HG02571 (cell line): ENCODE data around the gene RHBDF1.

ENCODE experiments used
- ATAC-seq: cut with Tn5 transposase; IDR thresholded peaks from one replicate; pipeline ENCODE4 v1.9.1; 2021; ENCODE audit warnings: mild to moderate bottlenecking, moderate library complexity; ENCODE audit not compliant: unreplicated experiment

Gene RHBDF1, protein sequence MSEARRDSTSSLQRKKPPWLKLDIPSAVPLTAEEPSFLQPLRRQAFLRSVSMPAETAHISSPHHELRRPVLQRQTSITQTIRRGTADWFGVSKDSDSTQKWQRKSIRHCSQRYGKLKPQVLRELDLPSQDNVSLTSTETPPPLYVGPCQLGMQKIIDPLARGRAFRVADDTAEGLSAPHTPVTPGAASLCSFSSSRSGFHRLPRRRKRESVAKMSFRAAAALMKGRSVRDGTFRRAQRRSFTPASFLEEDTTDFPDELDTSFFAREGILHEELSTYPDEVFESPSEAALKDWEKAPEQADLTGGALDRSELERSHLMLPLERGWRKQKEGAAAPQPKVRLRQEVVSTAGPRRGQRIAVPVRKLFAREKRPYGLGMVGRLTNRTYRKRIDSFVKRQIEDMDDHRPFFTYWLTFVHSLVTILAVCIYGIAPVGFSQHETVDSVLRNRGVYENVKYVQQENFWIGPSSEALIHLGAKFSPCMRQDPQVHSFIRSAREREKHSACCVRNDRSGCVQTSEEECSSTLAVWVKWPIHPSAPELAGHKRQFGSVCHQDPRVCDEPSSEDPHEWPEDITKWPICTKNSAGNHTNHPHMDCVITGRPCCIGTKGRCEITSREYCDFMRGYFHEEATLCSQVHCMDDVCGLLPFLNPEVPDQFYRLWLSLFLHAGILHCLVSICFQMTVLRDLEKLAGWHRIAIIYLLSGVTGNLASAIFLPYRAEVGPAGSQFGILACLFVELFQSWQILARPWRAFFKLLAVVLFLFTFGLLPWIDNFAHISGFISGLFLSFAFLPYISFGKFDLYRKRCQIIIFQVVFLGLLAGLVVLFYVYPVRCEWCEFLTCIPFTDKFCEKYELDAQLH

DNA sequence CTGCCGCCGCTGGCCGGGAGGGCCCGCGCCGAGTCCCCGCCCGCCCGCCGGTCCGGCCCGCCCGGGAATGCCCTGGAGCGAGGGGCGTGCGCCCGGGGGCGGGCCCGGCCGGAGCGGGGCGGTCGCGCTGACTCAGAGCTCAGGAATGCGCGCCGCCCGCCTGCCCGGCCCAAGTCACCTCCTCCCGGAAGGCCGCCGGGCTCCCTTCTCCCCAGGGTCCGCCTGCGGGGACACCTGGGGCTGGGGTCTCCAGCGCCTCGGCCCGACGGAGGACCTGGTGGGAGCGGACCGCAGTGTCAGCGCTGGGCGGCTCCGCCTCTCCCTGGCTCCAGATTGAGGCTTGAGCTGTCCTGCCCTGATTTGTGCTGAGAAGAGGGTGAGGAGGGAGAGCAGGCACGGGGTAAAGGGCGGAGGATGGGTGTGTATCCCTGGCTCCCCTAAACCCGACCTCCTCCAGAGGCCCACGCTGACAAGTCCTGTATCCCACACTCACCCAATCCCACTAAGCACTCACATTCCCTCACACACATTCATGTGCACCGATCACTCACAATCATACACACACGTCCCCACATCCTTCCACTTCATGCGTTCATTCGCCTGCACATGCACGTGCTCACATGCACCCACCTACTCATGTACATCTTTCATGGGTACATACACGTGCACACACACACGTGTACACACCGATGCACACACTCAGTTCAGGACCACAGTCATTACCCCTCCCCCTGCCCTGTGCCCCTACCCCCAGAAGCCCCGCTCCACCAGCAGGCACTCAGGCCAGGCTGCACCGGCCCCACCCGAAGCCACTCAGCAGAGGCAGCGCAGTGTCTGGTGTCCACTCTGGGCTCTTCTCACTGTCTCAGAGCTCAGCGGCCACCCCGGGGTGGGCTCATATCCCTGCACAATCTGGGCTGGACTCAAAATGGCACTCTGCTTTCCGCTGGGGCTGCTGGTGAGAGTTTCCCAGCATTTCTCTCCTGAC is at the start of gene RHBDF1:
TSS of gene RHBDF1 (minus strand) at position 71 of the 988 bp plus-strand sequence. CDS start 7,616 bp downstream, outside the sequence.
- ATAC-seq, result no peak

DNA sequence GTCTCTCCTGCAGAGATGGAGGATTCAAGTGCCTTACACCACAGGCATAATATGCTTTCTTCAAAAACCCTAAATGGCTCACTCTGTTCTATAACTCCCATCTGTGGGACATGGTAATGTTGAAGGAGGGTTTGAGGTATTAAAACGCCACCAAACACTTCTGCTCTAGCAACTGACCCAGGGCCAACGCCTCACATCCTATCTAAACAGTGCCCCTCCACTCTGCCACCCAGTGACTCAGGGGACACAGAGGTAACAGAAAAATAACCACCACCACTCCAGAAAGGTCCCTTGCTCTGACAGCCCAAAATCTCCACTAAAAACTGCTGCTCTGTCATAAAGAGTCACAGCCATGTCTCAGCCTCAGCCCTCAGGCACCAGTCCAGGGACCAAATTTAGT is 48.3 kb upstream of the RHBDF1 start:
- no peak for ATAC-seq

DNA sequence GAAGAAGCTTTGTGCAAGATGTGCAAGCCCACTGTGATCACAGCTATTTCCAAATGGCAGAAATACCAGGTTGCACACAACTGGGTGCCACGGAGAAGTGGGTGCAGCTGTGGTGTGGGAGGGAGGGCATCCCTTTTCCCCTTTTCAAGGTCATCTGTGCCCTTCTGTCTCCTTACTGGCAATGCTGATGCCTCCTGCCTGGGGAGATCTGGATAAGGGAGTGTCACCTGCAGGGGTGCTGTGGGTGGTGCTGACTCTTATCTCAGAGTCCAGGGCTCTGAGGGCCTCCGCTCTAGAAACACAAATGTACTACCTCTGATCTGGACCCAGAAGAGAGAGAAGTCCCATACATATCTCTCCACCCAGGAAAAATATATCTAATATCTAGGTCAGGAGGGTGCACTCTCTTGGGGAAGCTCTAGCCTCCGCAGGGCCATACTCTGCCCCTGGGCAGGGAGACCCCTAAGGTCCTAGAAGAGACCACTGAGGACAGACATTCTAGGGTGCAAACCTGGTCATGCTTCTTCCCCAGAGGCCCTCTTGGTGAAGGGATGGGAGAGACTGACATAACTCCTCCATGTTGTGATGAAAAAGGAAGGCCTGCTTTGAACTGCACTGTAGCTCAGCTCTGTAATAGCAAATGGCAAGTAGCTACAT is 47.5 kb upstream of the RHBDF1 start:
- ATAC-seq, result no peak

DNA sequence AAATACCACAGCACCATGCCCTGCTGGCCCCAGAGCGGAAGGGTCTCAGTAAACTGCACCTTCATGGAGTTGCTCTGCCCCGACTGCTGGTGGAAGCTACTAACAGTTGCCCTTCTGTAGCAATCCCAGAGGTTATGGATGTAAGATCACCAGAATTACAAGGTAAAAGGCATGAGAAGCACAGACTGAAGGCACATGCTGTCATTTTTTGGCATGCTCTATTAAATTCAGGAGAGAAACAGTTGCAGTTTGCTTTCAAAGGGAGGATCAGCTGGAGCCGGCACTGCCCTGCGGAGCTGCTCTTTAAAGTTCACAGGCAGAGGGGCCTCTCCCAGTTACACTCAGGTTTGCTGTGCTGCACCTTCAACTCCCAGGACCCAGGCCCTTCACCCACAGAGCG is 46.9 kb upstream of the RHBDF1 start:
- ATAC-seq, result no peak

DNA sequence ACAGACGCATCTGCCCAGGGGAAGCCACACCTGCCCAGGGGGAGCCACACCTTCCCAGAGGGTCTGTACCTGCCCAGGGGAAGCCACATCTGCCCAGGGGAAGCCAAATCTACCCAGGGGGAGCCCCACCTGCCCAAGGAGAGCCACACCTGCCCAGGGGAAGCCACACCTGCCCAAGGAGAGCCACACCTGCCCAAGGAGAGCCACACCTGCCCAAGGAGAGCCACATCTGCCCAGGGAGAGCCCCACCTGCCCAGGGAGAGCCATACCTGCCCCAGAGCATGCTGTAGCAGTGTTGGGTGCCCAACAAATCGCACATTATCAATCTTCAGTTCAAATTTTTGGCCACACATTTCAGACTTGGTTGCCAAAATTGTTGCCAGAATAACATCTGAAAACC is 46.4 kb upstream of the RHBDF1 start:
- no peak for ATAC-seq

DNA sequence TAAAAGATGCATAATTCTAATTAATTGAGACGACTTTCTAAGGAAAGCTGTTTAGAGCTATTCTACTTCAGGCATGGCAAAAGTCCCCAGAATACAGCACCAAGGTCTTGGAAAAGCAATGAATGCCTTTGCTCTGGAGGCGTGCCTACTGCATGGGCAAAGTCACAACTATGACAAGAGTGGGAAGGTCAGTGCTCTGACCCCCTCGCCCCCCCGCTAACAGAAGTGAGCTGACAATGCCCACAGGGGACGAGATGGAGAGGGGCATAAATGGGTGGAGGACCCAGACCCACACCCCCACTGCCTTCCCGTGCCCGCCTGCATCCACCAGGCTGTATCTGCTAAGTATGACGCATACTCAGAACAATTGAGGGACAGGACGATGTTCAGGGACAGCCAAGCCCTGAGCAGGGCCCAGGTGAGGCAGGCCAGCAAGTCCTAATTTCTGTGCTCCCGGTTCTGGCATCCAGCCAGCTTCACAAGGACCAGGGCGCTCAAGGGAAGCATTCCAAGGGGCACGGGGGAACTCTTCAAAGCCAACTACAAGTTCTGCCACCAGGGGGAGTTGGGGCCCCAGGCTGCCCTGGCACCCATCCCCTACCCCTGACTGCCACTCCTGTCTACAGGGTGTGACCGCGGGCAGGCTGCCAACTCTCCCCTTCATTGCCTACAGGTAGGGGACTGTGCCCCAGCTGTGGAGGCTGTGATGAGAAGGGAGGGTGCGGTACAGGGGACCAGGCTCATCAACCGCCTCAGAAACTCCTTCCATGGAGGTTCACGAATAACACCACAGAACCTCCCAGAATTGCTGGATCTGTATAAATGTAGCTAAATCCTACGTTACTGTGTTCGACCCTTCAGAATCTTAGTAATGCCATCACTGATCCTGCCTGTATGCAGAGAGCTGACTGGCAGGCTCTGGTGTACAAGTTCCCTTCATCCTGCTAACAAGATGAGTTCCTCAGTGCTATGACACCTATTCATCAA is 45.2 kb upstream of the RHBDF1 start:
- no peak for ATAC-seq

DNA sequence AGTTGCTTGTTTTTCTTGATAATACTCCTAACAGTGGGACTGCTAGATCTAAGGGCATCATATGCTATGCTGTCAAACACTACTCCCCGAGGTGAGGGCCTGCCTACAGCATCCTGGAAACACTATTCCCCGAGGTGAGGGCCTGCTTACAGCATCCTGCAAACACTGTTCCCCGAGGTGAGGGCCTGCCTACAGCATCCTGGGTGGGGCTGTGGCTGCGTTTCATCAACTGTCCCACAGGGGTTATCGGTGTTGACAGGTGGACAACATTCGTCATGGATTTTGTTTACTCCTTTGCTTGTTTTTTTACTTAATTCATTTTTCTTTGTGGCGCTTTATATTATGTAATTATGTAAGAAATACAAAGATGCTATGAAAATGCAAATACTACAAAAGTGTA is 43.6 kb upstream of the RHBDF1 start:
- no peak for ATAC-seq

DNA sequence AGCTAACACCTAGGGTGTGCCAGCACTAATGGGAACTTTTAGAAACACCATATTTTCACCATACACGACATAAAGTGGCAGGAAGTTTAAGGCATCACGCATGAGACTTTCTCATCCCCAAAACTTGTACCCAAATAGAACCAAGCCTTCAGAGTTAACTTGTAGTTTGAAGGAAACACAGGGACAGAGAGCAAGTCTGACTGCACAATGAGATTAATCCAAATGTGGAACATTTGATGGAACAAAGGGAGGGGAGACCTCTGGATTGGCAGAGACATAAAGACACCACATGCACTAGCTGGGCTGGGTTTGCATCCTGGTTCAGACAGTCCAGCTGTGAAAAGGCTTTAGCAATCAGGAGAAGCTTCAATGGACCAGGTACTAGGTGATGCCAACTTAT is 41.9 kb upstream of the RHBDF1 start:
- no peak for ATAC-seq

DNA sequence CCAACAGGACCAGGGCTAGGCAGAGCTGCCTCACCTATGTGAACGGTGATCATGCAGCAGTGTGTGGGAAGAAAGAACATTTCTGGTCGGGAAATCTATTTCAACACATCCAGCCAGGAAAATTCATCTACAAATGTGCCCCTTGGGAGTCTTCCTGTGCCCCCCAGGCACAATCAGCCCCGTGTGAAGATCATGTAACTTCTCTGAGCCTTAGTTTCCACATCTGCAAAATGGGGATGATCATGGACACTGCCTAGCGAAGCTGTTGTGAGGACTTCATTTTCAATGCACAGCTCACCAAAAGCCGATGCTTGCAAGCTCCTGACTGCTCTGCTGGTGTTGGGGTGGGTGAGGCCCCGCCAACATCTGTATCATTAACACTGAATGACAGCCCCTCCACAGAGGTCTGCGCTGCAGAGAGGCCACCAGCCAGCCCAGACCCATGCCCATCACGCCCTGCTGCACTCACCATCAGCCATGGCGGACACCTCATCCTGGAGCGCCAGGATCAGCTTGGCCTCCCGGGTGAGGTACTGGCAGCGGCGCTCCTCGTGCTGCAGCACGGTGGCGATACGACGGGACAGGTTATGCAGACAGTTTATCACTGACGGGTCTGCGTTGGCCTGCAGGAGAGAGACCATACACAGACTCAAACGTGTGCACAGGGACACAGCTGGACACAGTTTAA is 39.9 kb upstream of the RHBDF1 start:
- ATAC-seq, result no peak

DNA sequence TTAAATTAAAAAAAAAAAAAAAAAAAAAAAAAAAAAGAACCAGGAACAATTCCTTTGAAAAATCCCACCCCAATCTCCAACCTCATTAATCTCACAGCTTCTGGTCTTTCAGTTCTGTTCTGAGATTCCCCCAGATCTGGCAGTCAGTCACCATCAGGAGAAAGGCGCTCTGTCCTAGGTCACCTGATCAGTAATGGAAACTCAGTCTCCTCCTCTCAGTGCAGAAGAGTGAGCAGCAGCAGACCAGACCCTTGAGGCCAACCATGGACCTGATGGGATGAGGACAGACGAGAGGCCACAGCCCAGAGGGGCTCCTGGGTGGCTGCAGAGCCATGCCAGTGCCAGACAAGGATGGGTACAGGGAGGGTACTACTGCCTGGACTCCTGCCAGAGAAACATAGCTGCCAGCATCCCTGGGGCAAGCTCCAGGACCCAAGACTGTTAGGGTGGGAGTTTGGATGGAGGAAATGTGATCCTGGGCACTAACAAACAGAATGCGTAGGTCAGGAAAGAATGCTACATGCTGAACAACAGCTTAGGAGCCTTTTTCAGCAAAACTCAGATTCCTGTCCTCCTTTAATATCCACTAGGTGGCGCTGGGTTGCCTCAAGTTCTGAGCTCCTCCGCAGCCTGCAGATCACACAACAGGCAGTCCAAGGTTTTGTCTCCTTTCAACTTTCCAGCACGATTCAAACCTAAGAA is 34.3 kb upstream of the RHBDF1 start:
- no peak for ATAC-seq

DNA sequence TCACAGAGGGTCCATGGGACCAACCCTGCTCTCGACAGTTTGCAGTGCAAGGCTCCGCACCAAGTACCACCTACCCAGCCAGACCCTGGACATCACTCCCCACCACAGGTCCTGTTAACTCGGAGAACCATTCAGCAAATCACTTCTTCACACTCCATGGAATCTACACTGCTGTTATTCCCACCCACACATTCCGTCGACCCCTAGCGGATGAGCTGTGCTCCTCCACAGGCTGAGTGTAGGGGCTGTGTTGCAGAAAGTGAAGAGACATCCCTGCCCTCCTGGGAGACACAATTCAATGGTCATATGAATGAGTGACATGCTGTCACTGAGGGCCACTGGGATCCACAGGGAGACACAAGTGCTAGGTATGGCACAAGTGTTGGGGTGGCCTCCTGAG is 33.1 kb upstream of the RHBDF1 start:
- ATAC-seq, result no peak

DNA sequence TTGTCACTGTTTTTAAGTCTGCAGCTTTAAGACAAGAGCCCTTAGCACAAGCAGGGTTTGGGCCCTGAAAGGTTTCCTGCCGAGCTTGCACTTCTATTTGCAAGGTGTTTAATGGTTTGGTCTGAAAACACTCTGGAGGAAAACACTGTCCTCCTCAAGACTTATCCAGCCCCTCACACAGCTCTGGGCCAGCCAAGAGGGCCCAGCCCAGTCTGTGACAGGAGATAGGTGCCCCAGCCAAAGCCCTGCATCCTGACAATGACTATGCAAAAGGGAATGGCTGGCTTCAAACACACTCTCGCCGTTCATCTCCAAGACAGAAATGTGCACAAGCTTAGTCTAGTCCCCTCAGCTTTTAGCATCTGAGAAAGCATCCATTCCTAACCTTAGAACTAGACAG is 32.5 kb upstream of the RHBDF1 start:
- ATAC-seq, result no peak

DNA sequence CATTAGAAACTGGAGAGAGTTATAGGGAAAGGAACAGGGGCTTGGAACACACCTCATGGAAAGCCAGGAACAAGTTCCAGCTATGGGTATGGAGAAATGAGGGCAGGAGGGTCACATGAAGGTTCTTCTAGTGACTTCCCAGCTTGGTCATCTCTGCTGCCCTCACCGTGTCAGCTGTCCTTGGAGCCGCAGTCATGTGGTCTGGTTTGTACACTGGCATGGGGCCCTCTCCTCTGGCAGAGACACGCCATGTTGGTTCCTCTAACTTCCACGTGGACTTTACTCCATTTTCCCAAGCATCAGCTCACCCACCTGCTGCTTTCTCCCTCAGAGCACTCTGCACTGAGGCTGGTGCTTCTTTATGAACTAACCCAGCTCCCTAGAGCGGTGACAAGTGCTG is 31.9 kb upstream of the RHBDF1 start:
- no peak for ATAC-seq

DNA sequence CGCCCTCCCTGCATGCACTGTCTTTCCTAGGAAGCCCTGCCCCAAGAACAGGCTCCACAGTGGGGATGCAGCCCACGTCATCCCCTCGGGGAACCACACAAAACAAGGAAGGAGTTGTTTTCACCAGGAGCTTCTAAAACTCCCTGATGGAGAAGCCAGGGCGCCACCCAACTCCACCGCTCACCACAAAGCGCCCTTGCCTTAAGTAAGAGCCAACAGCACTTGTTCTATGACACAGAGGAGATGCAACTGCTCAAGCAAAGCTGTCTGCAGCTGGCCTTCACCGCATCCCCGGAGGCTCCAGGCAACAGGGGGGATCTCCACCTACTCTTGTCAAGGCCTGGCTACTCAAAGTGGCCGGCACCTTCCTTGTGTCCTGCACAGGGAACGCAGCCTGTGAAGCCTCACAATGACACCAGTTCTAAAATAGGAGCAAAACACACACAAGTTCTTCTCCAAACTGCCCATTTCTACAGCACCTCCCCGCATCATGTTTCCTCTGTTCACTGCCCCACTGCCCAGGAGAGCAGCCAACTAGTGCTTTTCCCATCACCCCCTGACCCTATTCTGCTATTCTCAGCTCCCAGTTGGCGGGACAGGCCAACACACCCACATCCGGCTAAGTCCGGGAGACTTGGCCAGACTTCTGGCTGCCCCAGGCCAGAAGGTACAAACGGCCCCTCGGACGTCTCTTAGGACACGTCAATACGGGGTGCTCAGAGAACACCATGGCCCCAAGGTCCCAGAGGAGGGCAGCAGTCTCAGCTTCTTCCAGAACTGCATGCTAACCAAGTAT is 29.8 kb upstream of the RHBDF1 start:
- no peak for ATAC-seq

DNA sequence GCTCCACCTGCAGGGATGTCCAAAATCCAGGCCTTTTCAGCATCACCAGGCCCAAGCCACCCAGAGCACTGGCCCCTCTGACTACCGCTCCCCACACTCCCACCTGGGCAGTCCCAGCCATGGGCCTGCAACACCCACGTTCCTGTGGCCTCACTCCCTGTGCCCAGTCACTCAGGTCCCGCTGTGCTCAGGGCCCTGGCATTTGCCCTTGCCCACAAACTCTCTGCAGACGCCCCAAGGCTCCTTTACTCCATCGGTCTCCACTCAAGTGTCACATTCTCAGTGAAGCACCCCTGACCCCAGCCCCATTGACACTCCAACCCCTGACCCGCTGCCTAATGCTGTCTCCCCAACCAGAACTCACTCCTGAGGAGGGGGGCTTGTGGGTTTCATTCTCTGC is 29.2 kb upstream of the RHBDF1 start:
- no peak for ATAC-seq

DNA sequence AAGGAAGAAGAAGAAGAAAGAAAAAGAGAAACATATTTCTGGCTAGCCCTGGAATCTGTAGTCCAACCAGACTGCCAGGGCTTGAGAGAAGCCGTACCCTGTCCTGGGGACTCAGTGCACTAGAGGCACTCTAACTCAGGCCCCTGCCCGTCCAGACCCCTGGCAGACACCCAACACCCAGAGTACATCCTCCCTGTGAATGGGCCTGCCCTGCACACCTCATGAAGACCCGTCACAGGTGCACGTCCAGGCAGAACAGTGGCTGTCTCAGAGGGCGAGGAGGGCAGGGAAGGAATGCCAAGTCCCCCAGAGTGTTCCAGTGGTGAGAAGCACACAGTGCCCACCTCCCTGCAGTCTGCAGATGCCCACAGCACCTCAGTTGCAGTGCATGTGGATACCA is 28.6 kb upstream of the RHBDF1 start:
- no peak for ATAC-seq

DNA sequence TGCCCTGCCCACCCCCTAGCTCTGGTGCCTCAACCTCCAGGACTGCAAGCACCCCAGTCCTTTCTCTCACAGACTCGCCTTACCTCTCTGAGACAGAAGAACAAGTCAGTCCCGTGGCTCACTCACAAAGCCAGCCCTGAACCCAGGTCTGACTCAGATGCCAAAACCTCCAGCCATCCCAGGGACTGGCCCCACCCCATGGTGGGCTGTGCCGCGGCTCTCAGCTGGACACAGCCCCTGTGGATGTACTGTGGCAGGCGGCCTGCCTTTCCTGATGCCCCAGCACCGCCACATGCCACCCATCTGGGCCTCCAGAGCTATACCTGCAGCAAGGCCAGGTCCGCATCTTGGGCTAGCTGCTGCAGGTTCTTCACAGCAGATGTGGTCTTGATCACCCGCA is 25.4 kb upstream of the RHBDF1 start:
- no peak for ATAC-seq
